COLO668 (cell line): ENCODE results near the gene NALCN.
A peak's percentile ranks its signal among the peaks of the same experiment; 100 is the strongest.

ENCODE experiments used
- DNase-seq: peaks from one replicate; lab custom pipeline; 2025; ENCODE audit not compliant: unreplicated experiment; lab: John Stamatoyannopoulos, UW

The NALCN gene

GRCh38 chr13:101416181-101417042, at the start of gene NALCN:
NALCN (minus strand) TSS chr13:101416508; CDS start chr13:101399126, 17,382 bp downstream.
- peak; percentile 83 for DNase-seq

DNA sequence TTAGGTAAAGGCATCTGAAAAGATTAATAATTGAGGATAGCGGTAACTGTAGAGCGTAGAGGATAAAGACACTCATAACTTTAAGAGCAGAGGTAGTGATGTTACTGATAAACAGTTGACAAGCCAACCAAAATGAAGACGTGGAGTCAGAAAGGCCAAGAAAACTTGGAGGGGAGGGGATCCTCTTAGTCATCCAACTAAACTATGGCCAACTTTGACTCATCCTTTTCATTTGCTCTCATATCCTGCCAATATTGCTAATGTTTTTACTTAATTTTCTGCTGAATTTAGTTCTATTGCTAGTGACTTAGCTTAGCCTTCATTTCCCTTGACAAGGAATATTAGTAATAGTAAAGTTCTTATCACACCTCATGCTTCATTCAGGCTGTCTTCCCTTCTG, 49.6 kb upstream of the NALCN start:
- no peak for DNase-seq

DNA sequence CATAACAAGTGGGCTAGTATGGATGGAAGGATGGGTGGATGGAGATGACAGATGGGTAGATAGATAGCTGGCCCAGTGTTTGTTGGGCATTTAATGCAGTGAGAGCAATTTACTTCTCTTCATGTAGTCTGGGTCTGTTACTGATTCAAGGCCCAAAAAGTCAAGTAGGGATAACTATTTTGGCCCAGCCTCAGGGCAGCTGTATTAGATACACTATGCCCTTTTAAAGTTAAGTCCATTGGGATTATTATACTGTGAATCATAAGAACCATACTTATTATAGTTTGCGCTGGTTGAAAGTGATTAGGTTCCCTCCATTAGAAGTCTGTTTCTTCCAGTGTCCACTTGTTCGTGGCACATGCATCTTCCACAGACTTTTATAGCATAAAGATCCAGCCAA, 40.9 kb upstream of the NALCN start:
- DNase-seq, result no peak

GRCh38 chr13:101455863-101456262, 39.6 kb upstream of the NALCN start:
- DNase-seq, result no peak

DNA sequence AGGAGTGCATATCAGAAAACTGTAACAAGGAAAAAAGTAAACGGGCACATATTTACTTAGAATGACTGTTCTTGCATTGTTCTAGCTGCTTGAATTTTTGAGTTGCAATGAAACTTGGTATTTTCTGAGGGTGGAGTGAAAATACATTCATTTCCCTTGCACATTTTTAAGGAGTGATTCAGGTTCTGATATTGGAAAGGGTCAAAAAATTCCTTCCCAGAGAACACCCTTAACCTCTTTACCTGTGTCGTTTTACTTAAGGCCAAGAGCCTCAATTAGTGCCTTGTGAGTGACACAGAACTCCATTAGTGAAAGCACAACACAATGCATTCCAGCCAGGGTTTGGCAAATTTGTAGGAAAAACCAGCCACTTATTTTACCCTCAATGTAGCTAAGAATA, 38.5 kb upstream of the NALCN start:
- DNase-seq, result no peak

DNA sequence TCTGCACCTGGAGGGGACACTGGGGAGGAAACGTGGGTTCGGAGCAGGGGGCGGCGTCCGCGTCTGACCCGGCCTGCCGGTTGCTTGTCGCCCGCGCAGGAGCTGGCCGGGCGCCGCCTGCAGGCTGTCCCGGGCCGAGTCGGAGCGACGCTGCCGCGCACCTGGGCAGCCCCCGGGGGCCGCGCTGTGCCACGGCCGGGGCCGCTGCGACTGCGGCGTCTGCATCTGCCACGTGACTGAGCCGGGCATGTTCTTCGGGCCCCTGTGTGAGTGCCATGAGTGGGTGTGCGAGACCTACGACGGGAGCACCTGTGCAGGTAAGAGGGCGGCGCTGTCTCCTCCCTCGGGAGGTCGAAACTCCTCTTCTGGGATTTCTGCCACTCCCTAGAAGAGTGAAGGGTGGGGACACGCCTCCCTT, 37.5 kb upstream of the NALCN start:
- DNase-seq, result peak; percentile 59

DNA sequence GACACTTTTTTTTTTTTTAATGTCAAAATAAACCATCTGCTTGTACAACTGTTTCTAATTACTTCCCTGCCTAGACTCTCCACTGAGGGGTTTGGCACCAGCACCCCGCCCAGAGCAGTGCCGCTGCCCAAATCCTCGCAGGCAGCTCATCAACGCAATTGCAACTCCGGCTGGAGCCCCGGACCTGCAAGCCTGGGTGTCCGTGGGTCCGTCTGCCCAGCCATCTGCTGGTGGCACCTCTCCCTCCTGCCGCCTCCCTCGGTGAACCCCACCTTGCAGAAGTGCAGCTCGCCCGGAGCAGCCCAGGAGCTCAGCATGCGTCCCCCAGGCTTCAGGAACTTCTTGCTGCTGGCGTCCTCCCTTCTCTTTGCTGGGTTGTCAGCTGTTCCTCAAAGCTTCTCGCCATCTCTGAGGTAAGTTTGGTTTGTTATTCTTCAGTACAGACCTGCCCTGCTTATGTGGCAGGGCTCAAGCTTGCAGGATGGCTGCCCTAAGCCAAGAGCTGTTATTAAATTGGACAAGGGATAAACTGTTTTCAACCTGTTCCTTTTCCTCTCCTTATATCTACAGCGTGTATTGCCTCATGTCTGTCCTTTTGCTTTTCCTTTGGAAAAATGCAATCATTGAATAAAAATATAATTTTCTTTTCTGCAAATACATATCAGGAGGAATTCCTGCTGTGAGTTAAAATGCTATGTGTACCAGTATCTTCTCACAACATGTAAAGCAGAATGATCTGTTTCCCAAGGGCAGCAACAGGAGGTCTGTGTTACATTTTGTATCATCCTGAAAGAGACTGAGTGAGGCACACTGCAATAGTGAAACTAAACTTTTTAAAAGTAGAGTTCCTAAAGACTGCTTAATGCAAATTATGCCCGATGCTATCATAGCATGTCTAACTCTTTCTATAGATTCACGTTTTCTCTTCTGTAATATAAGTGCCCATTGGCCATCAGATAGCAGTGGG, 36.5 kb upstream of the NALCN start, which contains the start of gene ITGBL1:
Gene ITGBL1 (plus strand): TSS at position 157 of the 967 bp plus-strand sequence. CDS start 159 bp downstream, at position 316.
- no peak for DNase-seq

DNA sequence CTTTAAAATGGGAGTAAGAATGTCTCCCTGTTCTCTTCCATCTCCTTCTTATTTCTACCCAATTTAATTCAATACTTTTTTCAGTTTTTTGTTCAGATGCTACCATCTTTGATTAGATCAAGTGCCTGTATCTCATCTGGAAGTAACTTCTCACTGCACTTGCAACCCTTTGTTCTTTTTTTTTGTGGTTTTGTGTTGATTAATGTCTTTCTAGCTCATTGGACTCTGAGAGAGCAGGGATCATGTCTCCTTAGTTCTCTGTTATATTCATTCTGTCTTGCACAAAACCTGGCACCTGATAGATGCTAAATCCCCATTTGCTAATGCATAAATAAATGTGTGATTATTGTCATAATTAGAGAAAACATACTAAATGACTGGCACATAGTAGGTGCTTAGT, 35.3 kb upstream of the NALCN start:
- DNase-seq, result no peak

DNA sequence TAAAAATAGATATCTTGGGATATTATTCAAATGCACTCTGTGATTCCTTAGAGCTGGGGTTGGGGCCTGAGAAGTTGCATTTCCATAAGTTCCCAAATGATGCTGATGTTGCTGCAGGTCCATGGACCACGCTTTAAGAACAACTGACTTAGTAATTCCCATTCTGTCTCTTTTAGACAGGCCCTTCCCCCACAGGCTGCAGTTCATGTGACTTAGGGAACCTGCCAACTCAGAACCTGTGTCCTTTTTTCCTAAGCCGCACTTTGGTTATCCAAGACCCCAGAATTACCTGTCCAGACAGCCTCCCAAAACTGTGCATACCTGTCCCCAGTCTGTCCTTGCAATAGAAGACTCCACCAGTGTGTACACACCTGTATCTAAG, 34.4 kb upstream of the NALCN start:
- DNase-seq, result no peak

- DNase-seq, result no peak
These were observed 33.8 kb upstream of the NALCN start for GRCh38 chr13:101449790-101450748.

GRCh38 chr13:101447852-101448251, 31.5 kb upstream of the NALCN start:
- DNase-seq, result no peak

GRCh38 chr13:101434486-101434885, 18.2 kb upstream of the NALCN start:
- DNase-seq, result no peak

DNA sequence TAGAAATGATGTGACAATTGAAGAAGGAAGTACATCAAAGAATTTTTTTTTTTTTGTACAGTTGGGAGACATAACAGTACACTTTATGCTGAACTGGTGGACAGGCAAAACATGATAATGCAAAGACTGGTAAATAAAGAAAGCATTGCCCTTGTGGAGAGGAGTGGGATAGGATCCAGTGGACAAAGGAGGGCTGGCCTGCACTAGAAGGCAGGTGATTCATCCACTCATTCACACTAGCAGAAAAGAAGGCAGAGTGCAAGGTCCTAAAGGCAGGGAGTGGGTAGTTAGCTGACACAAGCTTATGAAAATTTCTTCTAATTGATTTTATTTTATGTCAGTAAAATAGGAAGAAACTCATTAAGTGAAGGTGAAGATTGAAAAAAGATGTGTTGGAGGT, 17.6 kb upstream of the NALCN start:
- no peak for DNase-seq

DNA sequence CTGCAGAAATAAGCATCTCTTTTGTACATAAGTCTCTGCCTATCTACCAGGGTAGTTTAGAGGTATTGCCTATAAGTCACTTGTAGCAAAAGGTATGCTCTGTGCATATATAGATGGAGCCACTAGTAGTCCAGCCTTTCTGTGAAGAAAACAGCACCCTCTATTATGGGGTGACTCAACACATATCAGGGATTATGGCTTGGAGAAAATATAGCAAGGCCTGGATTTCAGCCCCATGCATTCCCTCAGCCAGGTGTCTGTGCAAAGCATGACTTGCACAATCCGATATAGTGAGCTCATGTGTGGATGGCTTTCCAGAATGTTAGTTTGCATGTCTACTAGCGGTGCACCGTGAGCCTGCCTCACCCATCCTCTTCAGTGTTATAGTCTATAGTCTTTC, 13.4 kb upstream of the NALCN start:
- DNase-seq, result no peak

GRCh38 chr13:101425623-101426022, 9.3 kb upstream of the NALCN start:
- no peak for DNase-seq

DNA sequence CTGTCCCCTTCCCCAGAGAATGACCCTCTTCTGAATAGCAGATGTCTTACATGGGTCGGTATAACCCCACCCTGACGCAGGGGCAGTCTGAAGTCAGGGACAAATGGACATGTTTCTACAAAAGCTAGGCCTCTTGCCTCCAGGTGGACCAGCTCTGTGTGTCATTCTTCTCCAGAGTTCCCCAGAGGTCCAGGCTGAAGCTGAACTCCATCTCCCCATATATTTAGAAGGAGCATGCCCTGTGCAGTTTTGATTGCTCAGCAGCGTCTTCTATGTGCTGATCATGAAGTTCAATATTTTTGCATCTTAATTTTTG, 8.8 kb upstream of the NALCN start:
- no peak for DNase-seq

- DNase-seq, result no peak
These were observed 8.3 kb upstream of the NALCN start for GRCh38 chr13:101424381-101425155.

DNA sequence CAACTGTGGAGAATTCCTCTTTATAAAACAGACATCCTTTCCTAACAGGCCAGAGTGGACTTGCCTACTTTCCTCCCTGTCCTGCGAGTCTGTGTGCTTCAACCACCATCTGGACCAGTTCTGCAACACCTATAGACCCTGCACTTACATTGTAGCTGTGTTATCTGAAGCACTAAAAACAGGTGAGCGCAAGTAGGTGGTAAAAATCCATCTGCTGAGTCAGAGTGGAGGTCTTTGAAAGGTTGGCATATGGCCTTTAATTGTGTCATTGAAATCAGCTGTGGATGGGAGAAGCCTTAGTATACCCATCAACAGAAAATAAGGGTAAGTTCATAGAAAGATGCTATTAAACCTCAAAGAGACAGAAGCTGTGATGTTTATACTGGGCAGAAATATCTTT, 7.6 kb upstream of the NALCN start:
- no peak for DNase-seq

GRCh38 chr13:101417501-101417900, 1.2 kb upstream of the NALCN start:
- DNase-seq, result no peak

GRCh38 chr13:101417043-101417406, 717 bp upstream of the NALCN start:
- DNase-seq, result peak; percentile 24
